Upper lobe of right lung (tissue), 1 donor: ENCODE data around the gene WAPL. TPM values are rescaled to one million over a fixed set of nuclear protein-coding genes. Genes with fewer than 3 reads are reported as not detected.

Source experiments
- ATAC-seq: fragments of 200-7000 bp; cut with Tn5 transposase; one replicate; pipeline ENCODE4 v1.9.1; 2020; ENCODE audit warnings: mild to moderate bottlenecking, moderate library complexity
- DNase-seq: peaks from one replicate; pipeline ENCODE4 v3.0.0-alpha.2; 2020
- H3K27ac ChIP-seq: fragments of 200-600 bp; one replicate; pipeline ENCODE4 v1.8.0; 2022
- H3K27me3 ChIP-seq: fragments of 200-600 bp; one replicate; pipeline ENCODE4 v1.8.0; 2022; ENCODE audit warnings: mild to moderate bottlenecking
- H3K36me3 ChIP-seq: fragments of 200-600 bp; one replicate; pipeline ENCODE4 v1.8.0; 2022
- H3K4me1 ChIP-seq: fragments of 200-600 bp; one replicate; pipeline ENCODE4 v1.8.0; 2022
- H3K4me3 ChIP-seq: fragments of 200-600 bp; one replicate; pipeline ENCODE4 v1.8.0; 2022; ENCODE audit warnings: mild to moderate bottlenecking
- H3K9me3 ChIP-seq: fragments of 200-600 bp; one replicate; pipeline ENCODE4 v1.8.0; 2022
- intact Hi-C: fragments of 100-400 bp; cut with DNase I; formaldehyde crosslinking; loops from one replicate; pipeline ENCODE4 v1.11.0; 2022
- total RNA-seq: library from RNA; stranded (reverse); fragmentation: NEBNext Ultra II Directional; extraction: Animal tissue kit (Norgen Biotek cat#: 25700); gene quantifications from one replicate; pipeline ENCODE4 v1.2.1, GENCODE V29; 2021
- TF ChIP-seq, protein P1 (sequence below): fragments of 200-600 bp; IDR thresholded peaks from one replicate; pipeline ENCODE4 v1.8.0; 2022; ENCODE audit warnings: antibody characterized with exemption
- donor health status: DM: no; HTN: yes; CAD: no; lungs with severe emphysema.

Gene WAPL
- total RNA-seq, 1 donor from 2014 or later, result 35.1 TPM

DNA sequence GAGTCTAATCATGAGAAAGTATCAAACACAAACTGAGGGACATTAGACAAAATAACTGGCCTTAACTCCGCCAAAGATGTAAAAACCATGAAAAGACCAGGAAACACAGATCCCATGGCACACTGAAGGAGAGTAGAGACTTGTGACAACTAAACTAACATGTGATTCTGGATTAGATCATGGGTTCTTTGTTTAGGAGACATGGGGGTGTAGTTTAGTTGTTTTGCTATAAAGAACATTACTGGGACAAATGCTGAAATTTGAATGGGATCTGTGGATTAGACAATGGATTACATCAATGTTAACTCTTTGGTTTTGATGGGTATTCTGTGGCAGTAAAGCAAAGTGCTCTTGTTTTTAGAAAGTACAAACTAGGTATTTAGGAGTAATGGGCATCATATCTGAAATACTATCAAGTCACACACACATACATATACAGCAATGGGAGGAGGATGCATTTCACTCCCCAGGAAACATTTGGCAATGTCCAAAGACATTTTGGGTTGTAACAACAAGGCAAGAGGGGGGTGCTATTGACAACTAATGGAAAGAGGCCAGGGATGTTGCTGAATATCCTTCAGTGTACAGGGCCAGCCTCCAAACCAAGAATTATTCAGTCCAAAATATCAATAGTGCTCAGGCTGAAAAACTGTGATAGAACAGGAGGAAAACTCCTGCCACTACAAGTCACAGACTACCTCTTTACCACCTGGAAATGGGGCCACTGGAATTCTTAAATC, 32.4 kb downstream of the WAPL start:
- DNase-seq, result no peak
- Histone ChIP-seq H3K4me1 (no peaks in the 10 kb centered on the region), H3K27me3 (no peaks in the 10 kb centered on the region), H3K4me3 (no peak overlapping the region), H3K36me3 (peaks cover 23% of the 10 kb centered on the region), H3K9me3 (no peaks in the 10 kb centered on the region), H3K27ac (no peak overlapping the region)
- intact Hi-C loops, result no loop called here
- TF ChIP-seq, protein P1, sequence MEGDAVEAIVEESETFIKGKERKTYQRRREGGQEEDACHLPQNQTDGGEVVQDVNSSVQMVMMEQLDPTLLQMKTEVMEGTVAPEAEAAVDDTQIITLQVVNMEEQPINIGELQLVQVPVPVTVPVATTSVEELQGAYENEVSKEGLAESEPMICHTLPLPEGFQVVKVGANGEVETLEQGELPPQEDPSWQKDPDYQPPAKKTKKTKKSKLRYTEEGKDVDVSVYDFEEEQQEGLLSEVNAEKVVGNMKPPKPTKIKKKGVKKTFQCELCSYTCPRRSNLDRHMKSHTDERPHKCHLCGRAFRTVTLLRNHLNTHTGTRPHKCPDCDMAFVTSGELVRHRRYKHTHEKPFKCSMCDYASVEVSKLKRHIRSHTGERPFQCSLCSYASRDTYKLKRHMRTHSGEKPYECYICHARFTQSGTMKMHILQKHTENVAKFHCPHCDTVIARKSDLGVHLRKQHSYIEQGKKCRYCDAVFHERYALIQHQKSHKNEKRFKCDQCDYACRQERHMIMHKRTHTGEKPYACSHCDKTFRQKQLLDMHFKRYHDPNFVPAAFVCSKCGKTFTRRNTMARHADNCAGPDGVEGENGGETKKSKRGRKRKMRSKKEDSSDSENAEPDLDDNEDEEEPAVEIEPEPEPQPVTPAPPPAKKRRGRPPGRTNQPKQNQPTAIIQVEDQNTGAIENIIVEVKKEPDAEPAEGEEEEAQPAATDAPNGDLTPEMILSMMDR, result no peak
- ATAC-seq, result no peak

DNA sequence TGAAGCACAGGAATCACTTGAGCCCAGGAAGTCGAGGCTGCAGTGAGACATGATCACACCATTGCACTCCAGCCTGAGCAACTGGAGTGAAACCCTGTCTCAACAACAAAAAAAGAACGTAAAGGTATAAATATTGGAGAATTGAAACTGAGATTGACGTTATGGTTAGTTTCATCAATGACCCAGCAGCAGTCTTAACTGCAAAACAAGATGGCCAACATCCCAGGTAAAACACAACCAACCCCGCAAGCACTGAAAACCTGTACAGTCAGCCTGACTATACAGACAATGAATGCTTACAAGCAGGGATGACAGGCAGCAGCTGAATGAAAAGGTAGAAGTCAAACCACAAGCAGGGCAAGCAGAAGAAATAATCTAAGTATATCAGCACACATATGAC, 34.7 kb downstream of the WAPL start:
- H3K36me3 ChIP-seq, result peaks cover 45% of the 10 kb centered on the region
- no peak for DNase-seq
- H3K4me3 ChIP-seq, result no peak overlapping the region
- no peak for ATAC-seq
- H3K4me1 ChIP-seq, result no peaks in the 10 kb centered on the region
- H3K27ac ChIP-seq, result no peak overlapping the region
- TF ChIP-seq, protein P1, result no peak
- no peaks in the 10 kb centered on the region for H3K27me3 ChIP-seq
- H3K9me3 ChIP-seq, result no peaks in the 10 kb centered on the region
- intact Hi-C loops, result no loop called here

DNA sequence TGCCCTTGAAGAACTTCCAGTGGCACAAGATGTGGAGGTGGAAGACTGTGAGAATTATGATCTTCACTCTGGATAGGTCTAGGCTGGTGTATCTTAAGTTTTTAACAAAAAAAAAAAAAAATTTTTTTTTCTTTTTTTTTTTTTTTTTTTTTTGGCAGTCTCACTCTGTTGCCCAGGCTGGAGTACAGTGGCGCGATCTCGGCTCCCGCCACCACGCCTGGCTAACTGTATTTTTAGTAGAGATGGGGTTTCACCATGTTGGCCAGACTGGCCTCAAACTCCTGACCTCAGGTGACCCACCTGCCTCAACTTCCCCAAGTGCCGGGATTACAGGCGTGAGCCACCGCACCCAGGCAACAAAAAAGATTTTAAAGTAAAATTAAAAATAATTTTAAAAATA, 37.9 kb downstream of the WAPL start:
- intact Hi-C loops, result no loop called here
- DNase-seq (no peak), ATAC-seq (no peak)
- TF ChIP-seq, protein P1, result no peak
- Histone ChIP-seq H3K4me1 (no peaks in the 10 kb centered on the region), H3K4me3 (no peak overlapping the region), H3K27me3 (no peaks in the 10 kb centered on the region), H3K36me3 (peaks cover 45% of the 10 kb centered on the region), H3K9me3 (no peaks in the 10 kb centered on the region), H3K27ac (no peak overlapping the region)

DNA sequence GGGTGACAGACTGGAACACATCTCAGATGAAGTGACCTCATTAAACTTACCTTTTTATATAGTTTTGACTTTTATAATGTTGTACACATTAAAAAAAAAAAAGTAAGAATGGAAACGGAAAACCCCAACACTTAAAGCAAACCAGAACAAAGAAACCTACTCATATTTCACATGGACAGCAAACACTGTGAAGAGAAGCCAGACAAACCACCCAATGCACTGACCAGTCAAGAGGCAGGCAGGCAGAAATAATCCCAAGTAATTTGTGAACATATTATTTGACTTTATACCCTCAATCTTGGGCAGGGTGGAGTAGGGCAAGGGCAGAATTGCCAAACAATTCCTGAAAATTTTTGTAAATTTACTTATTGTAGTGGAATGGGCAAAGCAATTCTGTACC, 39.8 kb downstream of the WAPL start:
- DNase-seq (no peak), ATAC-seq (no peak)
- Histone ChIP-seq H3K36me3 (peaks cover 42% of the 10 kb centered on the region), H3K27ac (no peak overlapping the region), H3K4me3 (no peak overlapping the region), H3K4me1 (no peaks in the 10 kb centered on the region), H3K9me3 (no peaks in the 10 kb centered on the region), H3K27me3 (no peaks in the 10 kb centered on the region)
- TF ChIP-seq, protein P1, result no peak
- intact Hi-C loops, result no loop called here

DNA sequence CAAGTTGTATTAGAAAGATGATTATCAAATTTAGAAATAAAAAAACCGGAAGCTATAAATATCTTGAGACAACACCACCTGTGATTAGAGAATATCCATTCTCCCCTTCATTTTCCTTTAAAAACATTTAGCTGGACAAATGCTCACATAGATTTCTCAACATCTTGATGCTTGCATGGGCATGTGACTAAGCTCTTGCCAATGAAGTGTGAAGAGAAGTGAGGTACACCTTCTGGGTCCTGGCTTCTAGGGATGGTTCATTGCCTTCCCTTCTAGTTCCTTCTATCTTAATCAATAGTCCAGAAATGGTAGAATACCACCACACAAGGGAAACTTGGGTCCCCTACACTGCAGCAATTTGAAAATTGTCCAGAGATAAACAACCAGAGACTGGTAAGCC, 41.0 kb downstream of the WAPL start:
- TF ChIP-seq, protein P1, result no peak
- Histone ChIP-seq H3K4me1 (no peaks in the 10 kb centered on the region), H3K36me3 (peaks cover 47% of the 10 kb centered on the region), H3K9me3 (no peaks in the 10 kb centered on the region), H3K27ac (no peak overlapping the region), H3K4me3 (no peak overlapping the region), H3K27me3 (no peaks in the 10 kb centered on the region)
- ATAC-seq (no peak), DNase-seq (no peak)
- intact Hi-C loops, result no loop called here

DNA sequence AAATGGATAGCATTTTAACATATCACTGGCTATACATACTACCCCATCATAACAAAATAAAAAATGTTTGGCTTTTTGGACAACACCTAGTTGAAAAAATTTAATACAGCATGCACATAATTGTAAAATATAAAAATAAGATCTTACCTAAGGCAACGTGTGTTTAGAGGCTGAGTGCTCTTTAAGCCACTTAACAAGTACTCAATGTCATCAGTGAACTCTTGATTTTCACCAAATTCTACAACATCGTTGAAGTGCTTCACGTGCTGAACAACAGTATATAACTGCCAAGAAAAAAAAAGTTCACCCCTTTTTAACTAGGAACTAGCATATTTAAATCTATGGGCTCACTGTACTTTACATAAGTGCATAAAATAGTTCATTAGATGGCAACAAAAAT, 49.5 kb downstream of the WAPL start:
- peak; percentile 27 for ATAC-seq
- Histone ChIP-seq H3K4me3 (no peak overlapping the region), H3K4me1 (no peaks in the 10 kb centered on the region), H3K9me3 (no peaks in the 10 kb centered on the region), H3K36me3 (peaks cover 80% of the 10 kb centered on the region), H3K27ac (no peak overlapping the region), H3K27me3 (no peaks in the 10 kb centered on the region)
- no peak for DNase-seq
- TF ChIP-seq, protein P1, result no peak
- intact Hi-C loops, result no loop called here
